ENCODE data around the gene CAPRIN1. TPM values are rescaled to one million over a fixed set of nuclear protein-coding genes. Genes with fewer than 3 reads are reported as not detected.

Gene CAPRIN1
- polyA plus RNA-seq, 1 of the 3 experiments (the other 2 are of a cell fraction): 67.1 TPM

DNA sequence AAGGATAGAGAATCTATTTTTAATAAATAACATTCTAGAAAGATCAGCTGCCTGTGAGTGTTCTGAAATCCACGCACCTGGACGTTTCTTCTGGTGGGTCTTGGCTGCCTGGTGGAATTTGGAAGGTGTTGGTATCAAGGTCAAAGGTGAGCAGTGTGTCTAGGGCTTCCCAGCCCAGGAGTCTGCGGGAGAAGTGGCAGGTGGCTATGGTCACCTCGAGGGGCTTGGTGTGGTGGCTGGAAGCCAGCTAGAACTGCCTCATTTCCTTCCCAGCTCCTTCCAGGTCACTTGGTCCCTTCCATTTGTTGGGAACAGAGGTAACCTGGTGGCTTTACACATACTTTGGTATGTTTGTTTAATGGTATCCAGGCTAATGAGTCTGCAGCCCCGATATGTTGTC lies 95.3 kb downstream of the CAPRIN1 start:
- POLR2A ChIA-PET: no interaction called here
- Histone ChIP-seq H3K27ac (ENCODE audit: low read depth in 2 of 2, low read length in 1 of 2) (no peak overlapping the region), H3F3A (replicated peaks; ENCODE audit: insufficient read depth) (no peaks in the 10 kb centered on the region), H3K9ac (no peak overlapping the region), H3K27me3 (ENCODE audit: insufficient read depth) (no peaks in the 10 kb centered on the region), H3K4me2 (no peak overlapping the region), H3K9me2 (no peaks in the 10 kb centered on the region), H4K20me1 (ENCODE audit: insufficient read depth) (no peaks in the 10 kb centered on the region), H3K36me3 (replicated peaks in 1 of 2; ENCODE audit: control insufficient read depth in 1 of 2, insufficient read depth in 2 of 2, low read length in 1 of 2) (peaks cover 33 to 86% of the 10 kb centered on the region in 2 experiments), H3K4me3 (ENCODE audit: low read depth in 2 of 2, low read length in 1 of 2) (no peak overlapping the region), H3K79me2 (ENCODE audit: insufficient read depth) (no peaks in the 10 kb centered on the region), H3K4me1 (ENCODE audit: control insufficient read depth in 1 of 2, insufficient read depth in 2 of 2, low read depth in 1 of 2, low read length in 1 of 2) (peaks cover 0 to 24% of the 10 kb centered on the region in 2 experiments; a peak in 3 of 4 replicates), H2AFZ (ENCODE audit: low read depth) (no peak overlapping the region), H3K9me3 (no peaks in the 10 kb centered on the region)
- CTCF ChIA-PET: no interaction called here
- DNase-seq: no peak
- TF ChIP-seq POLR2AphosphoS5 (IDR thresholded peaks at IDR 0.05; ENCODE audit: low read depth, low read length) (no peak), EP300 (IDR thresholded peaks at IDR 0.05; ENCODE audit: borderline replicate concordance in 1 of 2, low read depth in 1 of 2, low read length in 1 of 2) (no peak), EZH2phosphoT487 (IDR thresholded peaks at IDR 0.05; ENCODE audit: borderline replicate concordance, low read depth) (no peak), TEAD4 (IDR thresholded peaks at IDR 0.05; ENCODE audit: borderline replicate concordance, insufficient read depth) (no peak), RXRA (IDR thresholded peaks at IDR 0.05; ENCODE audit: borderline replicate concordance, low read depth) (no peak), CHD2 (IDR thresholded peaks at IDR 0.05; ENCODE audit: low read length, partially characterized antibody) (no peak), IRF3 (IDR thresholded peaks at IDR 0.05; ENCODE audit: low read depth, low read length) (no peak), NRF1 (IDR thresholded peaks at IDR 0.05; ENCODE audit: low read depth, low read length) (no peak), GATA2 (CRISPR knock-in tag; IDR thresholded peaks at IDR 0.05) (no peak), ELF1 (IDR thresholded peaks at IDR 0.05) (no peak)
- TF ChIP-seq, protein P1, sequence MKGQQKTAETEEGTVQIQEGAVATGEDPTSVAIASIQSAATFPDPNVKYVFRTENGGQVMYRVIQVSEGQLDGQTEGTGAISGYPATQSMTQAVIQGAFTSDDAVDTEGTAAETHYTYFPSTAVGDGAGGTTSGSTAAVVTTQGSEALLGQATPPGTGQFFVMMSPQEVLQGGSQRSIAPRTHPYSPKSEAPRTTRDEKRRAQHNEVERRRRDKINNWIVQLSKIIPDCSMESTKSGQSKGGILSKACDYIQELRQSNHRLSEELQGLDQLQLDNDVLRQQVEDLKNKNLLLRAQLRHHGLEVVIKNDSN (IDR thresholded peaks at IDR 0.05; ENCODE audit: borderline replicate concordance, low read depth): no peak
- TF ChIP-seq, protein P2, sequence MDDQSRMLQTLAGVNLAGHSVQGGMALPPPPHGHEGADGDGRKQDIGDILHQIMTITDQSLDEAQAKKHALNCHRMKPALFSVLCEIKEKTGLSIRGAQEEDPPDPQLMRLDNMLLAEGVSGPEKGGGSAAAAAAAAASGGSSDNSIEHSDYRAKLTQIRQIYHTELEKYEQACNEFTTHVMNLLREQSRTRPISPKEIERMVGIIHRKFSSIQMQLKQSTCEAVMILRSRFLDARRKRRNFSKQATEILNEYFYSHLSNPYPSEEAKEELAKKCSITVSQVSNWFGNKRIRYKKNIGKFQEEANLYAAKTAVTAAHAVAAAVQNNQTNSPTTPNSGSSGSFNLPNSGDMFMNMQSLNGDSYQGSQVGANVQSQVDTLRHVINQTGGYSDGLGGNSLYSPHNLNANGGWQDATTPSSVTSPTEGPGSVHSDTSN (IDR thresholded peaks at IDR 0.05): no peak
- WGBS (ENCODE audit: low lambda C conversion rate): 94% methylated on average over 5 of the region's 5 CpGs

- H3K27ac ChIP-seq (ENCODE audit: low read depth in 2 of 2, low read length in 1 of 2): no peak overlapping the region
- no peak overlapping the region for H3K4me2 ChIP-seq
- DNase-seq: no peak
- H2AFZ ChIP-seq (ENCODE audit: low read depth): no peak overlapping the region
- H3K4me3 ChIP-seq (ENCODE audit: low read depth in 2 of 2, low read length in 1 of 2): no peak overlapping the region
- no peaks in the 10 kb centered on the region for H3K9me2 ChIP-seq
- ChIA-PET CTCF (interaction anchor here (1.0 to 1.5 kb wide), 2 partner anchors 27 to 46 kb away, joined by 3 to 7 read pairs; no protein-coding TSS in a partner anchor), POLR2A (no interaction called here)
- no peaks in the 10 kb centered on the region for H3K79me2 ChIP-seq (ENCODE audit: insufficient read depth)
- peaks cover 0 to 28% of the 10 kb centered on the region in 2 experiments; a peak in 3 of 4 replicates for H3K4me1 ChIP-seq (ENCODE audit: control insufficient read depth in 1 of 2, insufficient read depth in 2 of 2, low read depth in 1 of 2, low read length in 1 of 2)
- no peaks in the 10 kb centered on the region for H4K20me1 ChIP-seq (ENCODE audit: insufficient read depth)
- no peak for TF ChIP-seq EZH2phosphoT487 (IDR thresholded peaks at IDR 0.05; ENCODE audit: borderline replicate concordance, low read depth)
- TF ChIP-seq RXRA (IDR thresholded peaks at IDR 0.05; ENCODE audit: borderline replicate concordance, low read depth): no peak
- TF ChIP-seq, protein P2 (IDR thresholded peaks at IDR 0.05): no peak
- TF ChIP-seq MEF2A (IDR thresholded peaks at IDR 0.05; ENCODE audit: borderline replicate concordance, low read depth): no peak
- no peaks in the 10 kb centered on the region for H3K9me3 ChIP-seq
- peaks cover 26 to 85% of the 10 kb centered on the region in 2 experiments for H3K36me3 ChIP-seq (replicated peaks in 1 of 2; ENCODE audit: control insufficient read depth in 1 of 2, insufficient read depth in 2 of 2, low read length in 1 of 2)
- H3K9ac ChIP-seq: no peak overlapping the region
- WGBS (ENCODE audit: low lambda C conversion rate): 91% methylated on average over 8 of the region's 8 CpGs
- no peaks in the 10 kb centered on the region for H3F3A ChIP-seq (replicated peaks; ENCODE audit: insufficient read depth)
- no peaks in the 10 kb centered on the region for H3K27me3 ChIP-seq (ENCODE audit: insufficient read depth)
Measured at GRCh38 chr11:34147581-34147980, 96.0 kb downstream of the CAPRIN1 start.
